T-helper 2 cell (primary cell): Measurements from ENCODE around the gene ARHGAP26.
"Not testable (repeated sequence)": the region's sequence is repeated elsewhere in the genome, so short reads cannot be mapped to it uniquely, and the experiment has no call there.

Source experiments
- DNase-seq, 5 experiments: peaks; one replicate each; pipeline versions ENCODE4 v3.0.0 to v3.0.0-alpha.2; 2012 to 2022

The ARHGAP26 gene

GRCh38 chr5:142935014-142935413, 164.8 kb downstream of the ARHGAP26 start:
- no peak for DNase-seq

DNA sequence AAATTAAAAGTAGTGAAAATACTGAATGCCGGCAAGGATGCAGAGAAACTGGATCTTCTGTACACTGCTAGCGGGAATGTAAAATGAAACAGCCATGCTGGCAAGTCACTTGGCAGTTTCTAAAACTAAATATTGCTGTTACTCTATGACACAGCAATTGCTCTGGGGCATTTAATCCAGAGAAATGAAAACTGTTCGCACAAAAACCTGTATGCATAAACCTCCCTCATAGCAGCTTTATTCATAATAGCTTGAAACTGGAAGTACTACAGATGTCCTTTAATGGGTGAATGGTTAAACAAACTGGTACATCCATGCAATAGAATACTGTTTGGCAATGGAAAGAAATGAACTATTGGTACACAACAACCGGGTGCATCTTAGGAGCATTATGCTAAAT, 167.2 kb downstream of the ARHGAP26 start:
- no peak for DNase-seq

GRCh38 chr5:142938266-142938880, 168.2 kb downstream of the ARHGAP26 start:
- no peak for DNase-seq

- no peak for DNase-seq
These were observed 168.8 kb downstream of the ARHGAP26 start for GRCh38 chr5:142939006-142939405.

- DNase-seq, result no peak
These were observed 169.7 kb downstream of the ARHGAP26 start for GRCh38 chr5:142939884-142940283.

- peak in 1 of 5 experiments; percentile 16 for DNase-seq
These were observed 171.1 kb downstream of the ARHGAP26 start for GRCh38 chr5:142941245-142941644.

GRCh38 chr5:142942901-142943300, 172.7 kb downstream of the ARHGAP26 start:
- DNase-seq, result no peak

GRCh38 chr5:142944140-142944539, 174.0 kb downstream of the ARHGAP26 start:
- no peak for DNase-seq

DNA sequence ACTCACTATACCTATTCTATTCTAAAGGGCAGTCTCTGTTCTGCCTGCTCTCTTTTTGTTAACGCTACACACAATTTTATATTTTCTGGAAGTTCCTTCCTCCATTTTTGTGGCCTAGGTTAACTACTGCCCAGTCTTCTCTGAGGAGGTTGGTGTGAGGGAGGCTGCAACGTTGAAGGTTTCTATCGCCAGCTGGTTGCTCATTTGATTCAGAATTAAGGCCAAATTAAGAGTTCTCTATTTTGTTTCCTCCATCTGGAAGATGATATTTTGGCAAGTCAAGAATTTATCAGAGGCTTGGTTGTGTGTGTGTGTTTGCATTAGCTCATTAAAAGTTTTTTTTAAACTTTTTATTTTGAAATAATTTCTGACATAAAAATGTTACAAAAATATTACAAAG, 175.1 kb downstream of the ARHGAP26 start:
- DNase-seq, result no peak

DNA sequence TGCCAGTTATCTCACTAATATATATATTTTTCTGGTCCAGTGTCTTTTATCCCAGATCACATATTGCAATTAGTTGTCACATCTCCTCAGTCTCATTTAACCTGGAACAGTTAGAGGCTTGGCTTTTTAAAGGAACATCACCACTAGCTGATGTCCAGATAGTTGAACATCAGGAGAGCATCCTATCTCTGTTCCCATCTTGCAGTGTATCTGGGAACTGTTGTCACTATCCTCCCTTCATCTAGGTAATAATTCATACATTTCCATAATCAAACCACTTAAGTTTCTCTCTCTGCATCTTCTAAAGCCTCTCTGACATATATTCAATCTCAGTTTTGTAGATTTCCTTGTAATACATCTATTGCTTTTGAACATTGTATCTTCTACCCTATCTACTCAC, 175.7 kb downstream of the ARHGAP26 start:
- no peak for DNase-seq

GRCh38 chr5:142946547-142947426, 176.6 kb downstream of the ARHGAP26 start:
- peak in 1 of 5 experiments; percentile 39 for DNase-seq

GRCh38 chr5:142947427-142947709, 177.2 kb downstream of the ARHGAP26 start:
- no peak for DNase-seq

GRCh38 chr5:142952229-142952628, 182.1 kb downstream of the ARHGAP26 start:
- DNase-seq, result no peak

- DNase-seq, result not testable (repeated sequence)
These were observed 182.7 kb downstream of the ARHGAP26 start for GRCh38 chr5:142952871-142953270.

DNA sequence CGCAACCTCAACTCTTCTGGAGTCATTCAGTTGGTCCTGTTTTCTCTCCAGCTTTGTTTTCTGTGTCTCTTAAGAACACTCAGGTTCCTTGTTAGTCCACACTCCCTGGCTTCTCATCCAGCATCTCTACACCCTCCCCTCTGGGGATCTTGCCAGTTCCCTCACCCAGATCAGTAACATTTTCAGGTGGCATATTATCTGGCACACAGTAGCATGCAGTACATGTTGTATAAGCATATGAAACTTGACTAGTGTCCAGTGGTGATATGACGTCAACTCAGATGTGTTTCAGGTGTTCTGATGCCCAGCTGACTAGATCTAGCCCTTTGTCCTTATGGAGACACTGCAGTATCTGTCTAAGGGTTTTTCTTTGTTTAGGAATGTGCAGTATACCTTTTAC, 184.3 kb downstream of the ARHGAP26 start:
- DNase-seq, result no peak

- DNase-seq, result no peak
These were observed 185.5 kb downstream of the ARHGAP26 start for GRCh38 chr5:142955628-142956027.

GRCh38 chr5:142957528-142957927, 187.4 kb downstream of the ARHGAP26 start:
- DNase-seq, result no peak

DNA sequence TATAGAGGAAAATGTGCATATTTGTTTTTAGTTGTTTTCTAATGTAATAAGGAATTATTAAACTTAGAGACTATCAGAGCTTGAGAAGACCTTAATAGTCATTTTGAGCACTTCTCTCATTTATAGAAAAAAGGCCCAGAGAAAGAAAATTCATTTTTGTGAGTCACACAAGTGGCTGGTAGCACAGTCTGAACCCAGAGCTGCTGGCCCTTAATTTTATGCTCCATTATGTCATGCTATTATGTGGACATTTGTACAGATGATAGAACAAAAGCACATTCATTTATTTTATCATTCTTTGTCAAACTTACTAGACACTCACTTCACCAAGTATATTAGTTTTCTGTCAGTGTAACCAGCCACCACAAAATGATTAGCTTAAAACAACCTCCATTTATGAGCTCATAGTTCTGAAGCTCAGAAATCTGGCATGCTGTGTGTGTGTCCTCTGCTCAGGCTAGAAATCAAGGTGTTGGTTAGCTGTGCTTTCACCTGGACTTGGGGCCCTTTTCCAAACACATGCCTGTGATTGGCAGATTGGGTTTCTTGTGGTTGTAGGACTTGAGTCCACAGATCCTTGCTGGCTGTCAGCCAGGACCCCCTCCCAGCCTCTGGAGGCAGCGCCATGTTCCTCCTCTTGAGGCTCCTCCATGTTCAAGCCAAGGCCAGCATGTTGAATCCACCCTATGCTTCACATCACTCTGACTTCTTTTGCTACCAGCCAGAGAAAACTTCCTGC, 188.9 kb downstream of the ARHGAP26 start:
- no peak for DNase-seq

GRCh38 chr5:142959683-142960657, 189.8 kb downstream of the ARHGAP26 start:
- DNase-seq, result peak in 1 of 5 experiments; percentile 10

DNA sequence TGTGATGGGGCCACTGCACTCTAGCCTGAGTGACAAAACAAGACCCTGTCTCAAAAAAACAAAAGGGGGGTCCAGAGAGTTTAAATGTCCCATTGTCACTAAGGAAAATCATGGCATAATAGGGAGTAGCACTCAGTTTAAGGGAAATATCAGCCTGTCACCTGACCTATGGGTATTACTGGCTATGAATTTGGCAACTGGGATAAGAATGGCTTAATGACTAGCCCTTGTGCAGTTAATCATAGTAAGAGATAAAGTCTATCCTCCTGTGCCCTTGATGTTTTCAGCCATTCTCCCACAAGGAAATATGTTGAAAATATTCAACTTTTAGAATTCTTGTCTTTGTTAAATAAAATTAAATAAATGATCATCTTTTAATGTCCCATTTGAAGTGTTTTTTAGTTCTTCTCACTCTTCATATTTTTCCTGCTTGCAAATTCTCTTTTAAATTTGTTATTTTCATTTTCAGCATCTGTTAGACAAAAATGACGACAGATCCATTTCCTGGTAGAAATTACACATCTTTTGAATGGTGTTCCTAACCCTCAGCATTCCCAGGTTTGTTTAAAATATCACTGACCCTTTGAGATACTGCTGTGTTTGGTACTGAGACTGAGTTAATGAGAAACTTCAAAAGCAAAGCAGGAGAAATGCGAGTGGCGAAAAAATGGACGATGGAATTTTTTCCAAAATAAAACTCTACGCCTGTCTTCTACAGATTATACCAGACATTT, 191.4 kb downstream of the ARHGAP26 start:
- no peak for DNase-seq

DNA sequence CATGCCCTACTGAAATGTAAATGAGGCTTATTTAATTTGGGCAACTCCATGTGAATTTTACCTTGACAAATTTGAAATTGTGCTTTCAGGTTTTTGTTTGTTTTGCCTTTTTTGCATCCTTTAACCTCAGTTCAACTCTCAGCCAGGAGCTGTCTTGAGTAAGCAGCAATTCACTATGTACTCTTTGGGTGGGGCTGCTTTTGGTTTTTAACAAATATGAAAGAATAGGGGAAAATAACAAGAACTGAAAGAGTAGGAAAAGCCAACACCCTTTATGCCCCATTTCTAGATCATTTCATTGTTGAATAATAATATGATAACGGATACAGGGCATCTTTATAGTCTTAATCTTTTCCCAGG, 192.0 kb downstream of the ARHGAP26 start:
- DNase-seq, result no peak
